Fibroblast of skin of right quadriceps (primary cell): ENCODE measurements around the gene CDKL5.

ENCODE experiments used
- DNase-seq: peaks from one replicate; pipeline ENCODE4 v3.0.0-alpha.2; 2013

The CDKL5 gene

DNA sequence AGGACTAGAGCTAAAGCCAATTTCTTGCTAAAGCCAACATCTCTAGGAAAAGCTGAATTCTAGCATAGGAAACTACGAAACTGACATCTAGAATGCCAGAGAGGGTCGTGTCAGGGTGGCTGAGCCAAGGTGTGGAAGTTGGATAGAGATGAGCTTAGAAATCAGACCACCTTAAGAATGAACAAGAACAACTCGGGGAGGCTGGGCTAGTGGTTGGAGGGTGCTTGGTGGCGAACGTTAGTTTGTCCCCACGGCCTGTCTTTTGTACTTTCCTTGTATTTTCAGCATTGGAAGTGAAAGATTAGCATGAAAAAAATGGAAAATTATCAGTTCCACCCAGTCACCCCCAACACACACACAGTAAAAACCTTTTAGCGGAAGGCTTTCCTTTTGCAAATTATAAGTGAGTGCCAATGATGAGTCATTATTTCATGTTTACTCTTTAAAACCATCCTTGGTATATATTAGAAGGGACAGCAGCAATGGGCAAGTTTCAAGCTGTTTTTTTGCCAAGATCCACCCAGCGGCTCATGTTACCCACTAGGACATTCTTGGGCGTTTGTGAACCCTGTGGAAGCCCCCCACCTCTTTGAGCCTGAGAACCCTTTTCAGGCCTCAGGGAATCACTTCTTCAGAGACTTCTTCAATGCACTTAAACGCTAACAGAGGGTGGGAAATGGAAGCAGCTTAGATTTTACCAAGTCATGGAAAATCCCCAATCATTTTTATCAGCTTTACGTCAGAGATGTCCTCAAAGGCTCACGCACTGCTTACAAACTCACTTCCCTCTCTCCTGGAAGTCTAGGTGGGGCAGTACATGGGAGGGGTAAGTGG, 277.2 kb downstream of the CDKL5 start:
- peak; percentile 4 for DNase-seq
